H1 (cell line): Measurements from ENCODE around the gene TP53I11. TPM values are rescaled to one million over a fixed set of nuclear protein-coding genes. Genes with fewer than 3 reads are reported as not detected.

Source experiments
- CTCF ChIA-PET: fragments of 300-600 bp; sonication (Branson Sonifier 250); formaldehyde crosslinking; loops from one replicate; lab custom pipeline; 2021; ENCODE audit not compliant: partially characterized antibody; lab: Charles Lee
- POLR2A ChIA-PET: fragments of 300-600 bp; sonication (Branson Sonifier 250); formaldehyde crosslinking; loops from one replicate; lab custom pipeline; 2021; ENCODE audit warnings: inconsistent platforms; ENCODE audit not compliant: partially characterized antibody; lab: Charles Lee
- DNase-seq, 2 experiments: peaks; one replicate each; pipeline versions ENCODE4 v3.0.0 to v3.0.0-alpha.2; 2010 to 2022; ENCODE audit warnings: low spot score in 2 of 2, low read depth in 1 of 2, mixed read lengths in 1 of 2
- FAIRE-seq: peaks from 2 replicates; lab custom pipeline; 2011; peaks lifted over from hg19 to GRCh38; lab: Jason Lieb, UNC
- H2AFZ ChIP-seq: 2 replicates; pipeline ENCODE4 v1.8.1; 2012; ENCODE audit warnings: low read length, inconsistent platforms
- H2AK5ac ChIP-seq: 2 replicates; pipeline ENCODE4 v1.6.1; 2013; ENCODE audit warnings: low read depth, low read length
- H2BK120ac ChIP-seq: replicated peaks from 2 replicates; pipeline ENCODE3; 2013; ENCODE audit warnings: low read depth, low read length, inconsistent platforms
- H2BK12ac ChIP-seq: 2 replicates; pipeline ENCODE4 v1.6.1; 2013; ENCODE audit warnings: low read depth, low read length
- H2BK15ac ChIP-seq: 2 replicates; pipeline ENCODE4 v1.6.1; 2013; ENCODE audit warnings: low read length
- H2BK20ac ChIP-seq: 2 replicates; pipeline ENCODE4 v1.6.1; 2013; ENCODE audit warnings: low read length
- H2BK5ac ChIP-seq: 2 replicates; pipeline ENCODE4 v1.6.1; 2013; ENCODE audit warnings: low read depth, low read length
- H3K14ac ChIP-seq: 2 replicates; pipeline ENCODE4 v1.6.1; 2013; ENCODE audit warnings: inconsistent platforms; ENCODE audit not compliant: insufficient read length
- H3K18ac ChIP-seq: 2 replicates; pipeline ENCODE4 v1.6.1; 2013; ENCODE audit warnings: low read length; ENCODE audit errors: extremely low read depth
- H3K23ac ChIP-seq: 2 replicates; pipeline ENCODE4 v1.6.1; 2013; ENCODE audit warnings: inconsistent platforms; ENCODE audit not compliant: insufficient read length
- H3K23me2 ChIP-seq: 2 replicates; pipeline ENCODE4 v1.6.1; 2013; ENCODE audit warnings: low read depth, low read length
- H3K27ac ChIP-seq: 2 replicates; pipeline ENCODE4 v1.6.1; 2011; ENCODE audit warnings: low read depth, low read length, inconsistent platforms
- H3K27me3 ChIP-seq, 4 experiments: replicated peaks in 1 of 4; 1 replicate in 1 of 4; 2 replicates in 3 of 4; pipeline versions ENCODE4 v1.6.1 to v1.8.1; 2011 to 2013; ENCODE audit warnings: low read length in 3 of 4, mild to moderate bottlenecking in 3 of 4, inconsistent platforms in 2 of 4, mixed read lengths in 2 of 4, moderate library complexity in 1 of 4; ENCODE audit not compliant: control insufficient read depth in 3 of 4, insufficient read depth in 3 of 4; ENCODE audit errors: extremely low read depth in 1 of 4
- H3K36me3 ChIP-seq, 4 experiments: 2 replicates each; pipeline versions ENCODE4 v1.6.1 to v1.8.1; 2011 to 2013; ENCODE audit warnings: mild to moderate bottlenecking in 4 of 4, low read length in 3 of 4, moderate library complexity in 2 of 4, control low read depth in 1 of 4, inconsistent platforms in 1 of 4; ENCODE audit not compliant: insufficient read depth in 4 of 4, control insufficient read depth in 2 of 4
- H3K4ac ChIP-seq: replicated peaks from 2 replicates; pipeline ENCODE3; 2013; ENCODE audit warnings: low read length, low read depth, mixed read lengths, inconsistent platforms; ENCODE audit not compliant: insufficient read length
- H3K4me1 ChIP-seq, 4 experiments: replicated peaks in 1 of 4; 1 replicate in 1 of 4; 2 replicates in 3 of 4; pipeline versions ENCODE4 v1.6.1 to v1.8.1; 2011 to 2013; ENCODE audit warnings: low read length in 3 of 4, inconsistent platforms in 2 of 4, mixed read lengths in 1 of 4; ENCODE audit not compliant: insufficient read depth in 4 of 4, control insufficient read depth in 3 of 4
- H3K4me2 ChIP-seq, 2 experiments: 2 replicates each; pipeline versions ENCODE4 v1.6.1 to v1.8.1; 2011 to 2013; ENCODE audit warnings: low read depth in 2 of 2, low read length in 2 of 2, control low read depth in 1 of 2, inconsistent platforms in 1 of 2, mild to moderate bottlenecking in 1 of 2; ENCODE audit not compliant: insufficient read depth in 1 of 2
- H3K4me3 ChIP-seq, 4 experiments: fragments of 200-600, 300-600 bp in 1 of 4; sonication (generic), shearing (Covaris generic), sonication (Bioruptor Twin) in 1 of 4; 2 replicates each; pipeline versions ENCODE4 v1.5.1 to v1.8.1; 2011 to 2016; ENCODE audit warnings: low read length in 4 of 4, low read depth in 3 of 4, control low read depth in 2 of 4, inconsistent platforms in 2 of 4, mild to moderate bottlenecking in 2 of 4, mixed read lengths in 1 of 4, moderate library complexity in 1 of 4; ENCODE audit not compliant: insufficient read depth in 2 of 4; ENCODE audit errors: extremely low read depth in 1 of 4
- H3K56ac ChIP-seq: replicated peaks from 2 replicates; pipeline ENCODE3; 2013; ENCODE audit warnings: low read depth, mild to moderate bottlenecking, mixed read lengths, low read length, inconsistent platforms; ENCODE audit not compliant: insufficient read length
- H3K79me1 ChIP-seq: 2 replicates; pipeline ENCODE4 v1.6.1; 2013; ENCODE audit warnings: low read depth, low read length, control low read depth
- H3K79me2 ChIP-seq, 2 experiments: 2 replicates each; pipeline versions ENCODE4 v1.6.1 to v1.8.1; 2012 to 2013; ENCODE audit warnings: low read length in 2 of 2, mild to moderate bottlenecking in 2 of 2, inconsistent platforms in 1 of 2; ENCODE audit not compliant: insufficient read depth in 2 of 2, control insufficient read depth in 1 of 2
- H3K9ac ChIP-seq, 4 experiments: replicated peaks in 1 of 4; 1 replicate in 1 of 4; 2 replicates in 3 of 4; pipeline versions ENCODE4 v1.6.1 to v1.8.1; 2011 to 2013; ENCODE audit warnings: low read depth in 3 of 4, low read length in 3 of 4, control low read depth in 2 of 4, mild to moderate bottlenecking in 2 of 4, moderate library complexity in 2 of 4, inconsistent platforms in 1 of 4; ENCODE audit errors: extremely low read depth in 1 of 4
- H3K9me3 ChIP-seq, 2 experiments: 2 replicates each; pipeline versions ENCODE4 v1.6.1 to v1.8.1; 2012 to 2013; ENCODE audit warnings: mild to moderate bottlenecking in 2 of 2, moderate library complexity in 2 of 2, control low read depth in 1 of 2, inconsistent platforms in 1 of 2, low read depth in 1 of 2, low read length in 1 of 2, mixed read lengths in 1 of 2; ENCODE audit not compliant: insufficient read depth in 2 of 2
- H4K20me1 ChIP-seq, 2 experiments: replicated peaks in 1 of 2; 2 replicates each; pipeline versions ENCODE3 to v1.8.1; 2011 to 2013; ENCODE audit warnings: inconsistent platforms in 2 of 2, low read length in 2 of 2, mild to moderate bottlenecking in 1 of 2; ENCODE audit not compliant: insufficient read depth in 2 of 2, control insufficient read depth in 1 of 2
- H4K5ac ChIP-seq: 2 replicates; pipeline ENCODE4 v1.6.1; 2013; ENCODE audit warnings: low read length, low read depth, mixed read lengths, inconsistent platforms; ENCODE audit not compliant: insufficient read length
- H4K8ac ChIP-seq: 2 replicates; pipeline ENCODE4 v1.8.0; 2013; ENCODE audit warnings: mild to moderate bottlenecking, moderate library complexity, low read length, inconsistent platforms; ENCODE audit not compliant: insufficient read depth; ENCODE audit errors: extremely low read depth
- H4K91ac ChIP-seq: replicated peaks from 2 replicates; pipeline ENCODE3; 2013; ENCODE audit warnings: low read length, mixed read lengths, inconsistent platforms; ENCODE audit not compliant: insufficient read length
- ATF2 ChIP-seq: IDR thresholded peaks from 2 replicates; pipeline ENCODE4 v1.6.1; 2012; ENCODE audit warnings: low read length, inconsistent platforms
- BACH1 ChIP-seq: IDR thresholded peaks from 2 replicates; pipeline ENCODE4 v1.6.1; 2012; ENCODE audit warnings: low read length, improper control_type of control experiment
- CHD1 ChIP-seq: IDR thresholded peaks from 2 replicates; pipeline ENCODE4 v1.6.1; 2012; ENCODE audit warnings: low read depth, low read length, improper control_type of control experiment
- CHD2 ChIP-seq: IDR thresholded peaks from 2 replicates; pipeline ENCODE4 v1.6.1; 2012; ENCODE audit warnings: low read length, improper control_type of control experiment
- CTBP2 ChIP-seq: IDR thresholded peaks from 2 replicates; pipeline ENCODE4 v1.7.0; 2011; ENCODE audit warnings: borderline replicate concordance, mild to moderate bottlenecking, moderate library complexity, mixed read lengths, low read length; ENCODE audit not compliant: insufficient read depth, insufficient read length
- EZH2 ChIP-seq: fragments of 200-600 bp; sonication (generic); IDR thresholded peaks from 2 replicates; pipeline ENCODE4 v1.7.1; 2012; ENCODE audit warnings: low read depth, mild to moderate bottlenecking, moderate library complexity, low read length, inconsistent platforms; ENCODE audit not compliant: severe bottlenecking
- POLR2AphosphoS5 ChIP-seq: IDR thresholded peaks from 2 replicates; pipeline ENCODE4 v1.6.1; 2011; ENCODE audit warnings: low read depth, low read length
- SP1 ChIP-seq: IDR thresholded peaks from 2 replicates; pipeline ENCODE4 v1.6.1; 2011; ENCODE audit warnings: low read depth, low read length
- TAF1 ChIP-seq: IDR thresholded peaks from 2 replicates; pipeline ENCODE4 v1.6.1; 2011; ENCODE audit warnings: mild to moderate bottlenecking, low read depth, low read length
- ZNF274 ChIP-seq: IDR thresholded peaks from 2 replicates; pipeline ENCODE4 v1.7.0; 2012; ENCODE audit warnings: low read length, borderline replicate concordance; ENCODE audit errors: extremely low read depth
- WGBS, 2 experiments: shearing (Covaris generic) in 1 of 2; methylation state at CpG; one replicate each; pipeline versions ENCODE4 v1.1.6 to v1.1.7; 2013 to 2015; ENCODE audit warnings: low lambda C conversion rate in 2 of 2, mixed read lengths in 2 of 2, inconsistent platforms in 1 of 2, low coverage in 1 of 2, missing lambda C conversion rate in 1 of 2; ENCODE audit not compliant: insufficient replicate concordance in 2 of 2, insufficient coverage in 1 of 2, insufficient read length in 1 of 2; ENCODE audit errors: extremely low coverage in 1 of 2, missing lambda C conversion rate in 1 of 2; 5-methylcytosine and 5-hydroxymethylcytosine counted together
- polyA plus RNA-seq, 7 experiments: library from polyadenylated mRNA; depleted of rRNA in 3 of 7; stranded (reverse) in 5 of 7; unstranded in 2 of 7; fragments of >200 nt in 5 of 7; fragments of 200-250 nt in 2 of 7; gene quantifications; 1 replicate in 5 of 7; 2 replicates in 1 of 7; 4 replicates in 1 of 7; pipeline versions ENCODE4 v1.2.1 to v1.2.3, GENCODE V29; 2011 to 2013; ENCODE audit warnings: missing spikeins in 2 of 7, mixed read lengths in 2 of 7
- total RNA-seq: library from RNA; stranded (reverse); fragmentation: NEBNext Ultra II Directional; extraction: Animal tissue kit (Norgen Biotek cat#: 25700); gene quantifications from 2 replicates; pipeline ENCODE4 v1.2.1, GENCODE V29; 2021

The TP53I11 gene
- total and polyA plus RNA-seq, 2 of the 8 experiments (the other 6 are each of a cell fraction or from before 2014, with no cell fraction given) = 34.0 to 46.3 TPM

DNA sequence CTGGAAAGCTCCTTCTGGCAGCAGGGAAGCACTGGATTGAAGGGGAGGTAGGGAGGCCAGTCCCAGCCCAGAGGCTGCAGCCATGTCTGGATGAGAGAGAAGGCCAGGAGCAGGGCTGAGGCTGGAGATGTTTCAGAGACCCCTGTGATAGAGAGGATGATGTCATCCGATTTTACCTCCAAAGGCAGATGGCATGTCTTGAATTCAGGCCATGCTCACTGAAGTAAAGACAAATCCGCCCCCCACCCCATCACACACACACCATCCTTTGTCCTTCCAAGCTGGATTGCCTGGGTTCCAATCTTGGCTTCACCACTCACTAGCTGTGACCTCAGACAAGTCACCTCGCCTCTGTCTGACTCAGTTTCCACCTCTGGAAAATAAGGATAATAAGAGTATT is 47.2 kb downstream of the TP53I11 start:
- ChIA-PET POLR2A (no interaction called here), CTCF (interaction anchor here (0.6 to 4.3 kb wide), 11 partner anchors 8 to 305 kb away, joined by 3 to 24 read pairs (median 4); no protein-coding TSS in a partner anchor)
- H4K20me1 ChIP-seq = no peaks in the 10 kb centered on the region
- no peaks in the 10 kb centered on the region for H3K79me1 ChIP-seq
- H3K23me2 ChIP-seq = no peaks in the 10 kb centered on the region
- no peak overlapping the region for H2AK5ac ChIP-seq
- H3K56ac ChIP-seq = no peak overlapping the region
- no peak overlapping the region for H3K4me3 ChIP-seq
- H3K18ac ChIP-seq = peak overlapping the region; percentile 38; the same call in 1 of the 2 replicates
- no peaks in the 10 kb centered on the region for H3K79me2 ChIP-seq
- H4K91ac ChIP-seq = no peak overlapping the region
- H2BK120ac ChIP-seq = no peak overlapping the region
- no peak overlapping the region for H3K23ac ChIP-seq
- no peak overlapping the region for H2BK5ac ChIP-seq
- no peaks in the 10 kb centered on the region for H3K9me3 ChIP-seq
- H2BK20ac ChIP-seq = no peak overlapping the region
- no peaks in the 10 kb centered on the region; a peak in 1 of 8 replicates for H3K36me3 ChIP-seq
- no peak overlapping the region for H3K9ac ChIP-seq
- 0 out of 2 replicates have a peak overlapping the region, but pooled peaks have one; percentile 61 for H2BK15ac ChIP-seq
- TF ChIP-seq CTBP2 (no peak), CHD1 (no peak), ZNF274 (no peak), ATF2 (no peak), TAF1 (no peak), SP1 (no peak), BACH1 (no peak), EZH2 (no peak), CHD2 (no peak), POLR2AphosphoS5 (no peak)
- no peak overlapping the region for H4K5ac ChIP-seq
- H3K4ac ChIP-seq = no peak overlapping the region
- no peak overlapping the region for H3K14ac ChIP-seq
- H4K8ac ChIP-seq = no peak overlapping the region
- H2AFZ ChIP-seq = no peak overlapping the region
- H3K27ac ChIP-seq = no peak overlapping the region
- peak overlapping the region; percentile 60; the same call in 1 of the 2 replicates for H2BK12ac ChIP-seq
- no peak for DNase-seq
- FAIRE-seq = no peak
- H3K4me1 ChIP-seq = peaks cover 2 to 14% (median 7%) of the 10 kb centered on the region in 4 experiments
- 85% methylated on average over 3 of the region's 3 CpGs; no CpG with 5 or more reads in 1 of the 2 experiments for WGBS, 2 experiments
- H3K27me3 ChIP-seq = 0 out of 7 replicates have a peak, but pooled peaks cover 0 to 3% (median 0%) of the 10 kb centered on the region in 4 experiments
- no peak overlapping the region for H3K4me2 ChIP-seq
